HUES6 (cell line): ENCODE data around the gene STK11.

Experiments
- H3K27ac ChIP-seq: 2 replicates; pipeline ENCODE4 v1.7.0; 2013; ENCODE audit warnings: low read depth, mild to moderate bottlenecking, low read length, inconsistent platforms
- H3K27me3 ChIP-seq: 2 replicates; pipeline ENCODE4 v1.6.1; 2013; ENCODE audit warnings: low read length; ENCODE audit not compliant: control insufficient read depth, insufficient read depth
- H3K36me3 ChIP-seq: 2 replicates; pipeline ENCODE4 v1.6.1; 2013; ENCODE audit warnings: low read length; ENCODE audit not compliant: control insufficient read depth, insufficient read depth
- H3K4me1 ChIP-seq: 2 replicates; pipeline ENCODE4 v1.6.1; 2013; ENCODE audit warnings: low read length; ENCODE audit not compliant: control insufficient read depth, insufficient read depth
- H3K4me3 ChIP-seq: 2 replicates; pipeline ENCODE4 v1.5.1; 2013; ENCODE audit warnings: low read depth, low read length
- H3K9ac ChIP-seq: one replicate; pipeline ENCODE4 v1.6.1; 2013; ENCODE audit warnings: mild to moderate bottlenecking, low read length
- H3K9me3 ChIP-seq: 2 replicates; pipeline ENCODE4 v1.6.1; 2013; ENCODE audit warnings: low read depth, low read length; ENCODE audit not compliant: control insufficient read depth, insufficient read depth

The STK11 gene

GRCh38 chr19:1264801-1265614 is 59.4 kb downstream of the STK11 start:
- Histone ChIP-seq H3K4me3 (peak overlapping the region; percentile 17), H3K9ac (peak overlapping the region; percentile 58), H3K27me3 (peaks cover 12% of the 10 kb centered on the region), H3K4me1 (peaks cover 60% of the 10 kb centered on the region), H3K36me3 (0 out of 2 replicates have a peak, but pooled peaks cover under 1% of the 10 kb centered on the region), H3K9me3 (no peaks in the 10 kb centered on the region), H3K27ac (peak overlapping the region; percentile 12; the same call in 1 of the 2 replicates)

- no peaks in the 10 kb centered on the region for H3K9me3 ChIP-seq
- peak overlapping the region; percentile 79; the same call in 1 of the 2 replicates for H3K27ac ChIP-seq
- peaks cover 59% of the 10 kb centered on the region for H3K4me1 ChIP-seq
- H3K36me3 ChIP-seq: peaks cover 3% of the 10 kb centered on the region
- H3K27me3 ChIP-seq: peaks cover 12% of the 10 kb centered on the region
- H3K4me3 ChIP-seq: peak overlapping the region; percentile 75
- peak overlapping the region; percentile 89 for H3K9ac ChIP-seq
These were observed 60.1 kb downstream of the STK11 start for GRCh38 chr19:1265615-1266128.

- H3K9me3 ChIP-seq: no peaks in the 10 kb centered on the region
- H3K27ac ChIP-seq: peak overlapping the region; percentile 79; the same call in 1 of the 2 replicates
- peaks cover 10% of the 10 kb centered on the region for H3K36me3 ChIP-seq
- H3K4me1 ChIP-seq: peaks cover 65% of the 10 kb centered on the region
- H3K9ac ChIP-seq: peak overlapping the region; percentile 89
- peaks cover 12% of the 10 kb centered on the region for H3K27me3 ChIP-seq
- peak overlapping the region; percentile 75 for H3K4me3 ChIP-seq
These were observed 60.7 kb downstream of the STK11 start for GRCh38 chr19:1266129-1266915.

GRCh38 chr19:1266916-1267476 is 61.4 kb downstream of the STK11 start:
- Histone ChIP-seq H3K27ac (no peak overlapping the region; the same call in 1 of the 2 replicates), H3K27me3 (peaks cover 12% of the 10 kb centered on the region), H3K36me3 (peaks cover 17% of the 10 kb centered on the region), H3K9ac (peak overlapping the region; percentile 35), H3K9me3 (no peaks in the 10 kb centered on the region), H3K4me3 (peak overlapping the region; percentile 75), H3K4me1 (peaks cover 60% of the 10 kb centered on the region)

- peaks cover 23% of the 10 kb centered on the region for H3K36me3 ChIP-seq
- H3K9ac ChIP-seq: peak overlapping the region; percentile 30
- peaks cover 12% of the 10 kb centered on the region for H3K27me3 ChIP-seq
- H3K9me3 ChIP-seq: no peaks in the 10 kb centered on the region
- no peak overlapping the region for H3K27ac ChIP-seq
- peak overlapping the region; percentile 75 for H3K4me3 ChIP-seq
- H3K4me1 ChIP-seq: peaks cover 54% of the 10 kb centered on the region
These were observed 62.1 kb downstream of the STK11 start for GRCh38 chr19:1267477-1268225.

- H3K36me3 ChIP-seq: peaks cover 31% of the 10 kb centered on the region
- H3K4me1 ChIP-seq: peaks cover 48% of the 10 kb centered on the region
- peaks cover 12% of the 10 kb centered on the region for H3K27me3 ChIP-seq
- no peak overlapping the region for H3K27ac ChIP-seq
- H3K4me3 ChIP-seq: peak overlapping the region; percentile 75
- H3K9ac ChIP-seq: peak overlapping the region; percentile 30
- H3K9me3 ChIP-seq: no peaks in the 10 kb centered on the region
These were observed 62.9 kb downstream of the STK11 start for GRCh38 chr19:1268226-1269064.

- Histone ChIP-seq H3K4me3 (peak within 1 kb of the TSS; percentile 96), H3K36me3 (peaks cover 37% of the 10 kb centered on the region), H3K9ac (peak within 1 kb of the TSS; percentile 97), H3K4me1 (peaks cover 55% of the 10 kb centered on the region), H3K9me3 (no peaks in the 10 kb centered on the region), H3K27me3 (peaks cover 12% of the 10 kb centered on the region), H3K27ac (peak within 1 kb of the TSS; percentile 91)
These were observed 63.5 kb downstream of the STK11 start, which contains the start of gene CIRBP for GRCh38 chr19:1269065-1269477. Gene CIRBP (plus strand): TSS chr19:1269332. CDS start chr19:1270934, 1,602 bp downstream.

- Histone ChIP-seq H3K4me3 (peak overlapping the region; percentile 96), H3K4me1 (peaks cover 56% of the 10 kb centered on the region), H3K9ac (peak overlapping the region; percentile 97), H3K27ac (peak overlapping the region; percentile 91), H3K9me3 (no peaks in the 10 kb centered on the region), H3K36me3 (peaks cover 43% of the 10 kb centered on the region), H3K27me3 (peaks cover 12% of the 10 kb centered on the region)
These were observed 64.1 kb downstream of the STK11 start for GRCh38 chr19:1269478-1270212.

- Histone ChIP-seq H3K4me1 (peaks cover 49% of the 10 kb centered on the region), H3K27me3 (peaks cover 12% of the 10 kb centered on the region), H3K27ac (peak overlapping the region; percentile 91), H3K9ac (peak overlapping the region; percentile 97), H3K36me3 (peaks cover 46% of the 10 kb centered on the region), H3K4me3 (peak overlapping the region; percentile 96), H3K9me3 (no peaks in the 10 kb centered on the region)
These were observed 64.8 kb downstream of the STK11 start for GRCh38 chr19:1270213-1270853.
